Karpas-422 (cell line): ENCODE data around the gene FGR. TPM values are rescaled to one million over a fixed set of nuclear protein-coding genes. Genes with fewer than 3 reads are reported as not detected.

ENCODE experiments used
- DNase-seq: peaks from one replicate; pipeline ENCODE4 v3.0.0-alpha.2; 2015
- H2AFZ ChIP-seq: fragments of 200-600 bp; sonication (generic); 2 replicates; pipeline ENCODE4 v1.6.1; 2014; ENCODE audit warnings: antibody characterized with exemption, low read length, mixed read lengths
- H3K27ac ChIP-seq: fragments of 200-600 bp; sonication (generic); 2 replicates; pipeline ENCODE4 v1.5.1; 2014; ENCODE audit warnings: mild to moderate bottlenecking, low read length, moderate library complexity
- H3K27me3 ChIP-seq: fragments of 200-600 bp; sonication (generic); 2 replicates; pipeline ENCODE4 v1.6.1; 2014; ENCODE audit warnings: low read length, mixed read lengths
- H3K36me3 ChIP-seq: fragments of 200-600 bp; sonication (generic); 2 replicates; pipeline ENCODE4 v1.6.1; 2014; ENCODE audit warnings: low read length, mixed read lengths; ENCODE audit not compliant: insufficient read depth
- H3K4me1 ChIP-seq: fragments of 200-600 bp; sonication (generic); 2 replicates; pipeline ENCODE4 v1.6.1; 2014; ENCODE audit warnings: mild to moderate bottlenecking, low read length, mixed read lengths
- H3K4me2 ChIP-seq: fragments of 200-600 bp; sonication (generic); 2 replicates; pipeline ENCODE4 v1.6.1; 2014; ENCODE audit warnings: low read length, low read depth, mild to moderate bottlenecking; ENCODE audit not compliant: poor library complexity, severe bottlenecking
- H3K4me3 ChIP-seq: fragments of 200-600 bp; sonication (generic); 2 replicates; pipeline ENCODE4 v1.5.1; 2014; ENCODE audit warnings: mild to moderate bottlenecking, antibody characterized with exemption, low read length, mixed read lengths
- H3K79me2 ChIP-seq: fragments of 200-600 bp; sonication (generic); 2 replicates; pipeline ENCODE4 v1.6.1; 2014; ENCODE audit warnings: mild to moderate bottlenecking, low read length, mixed read lengths
- H3K9ac ChIP-seq: fragments of 200-600 bp; sonication (generic); 2 replicates; pipeline ENCODE4 v1.6.0; 2014; ENCODE audit warnings: low read length
- H3K9me2 ChIP-seq: fragments of 200-600 bp; sonication (generic), shearing (Covaris generic); replicated peaks from 2 replicates; pipeline ENCODE4 v1.6.0; 2014; ENCODE audit warnings: mild to moderate bottlenecking, low read length, moderate library complexity; ENCODE audit not compliant: insufficient read depth
- H3K9me3 ChIP-seq: fragments of 300-700, 200-600 bp; sonication (generic); 2 replicates; pipeline ENCODE4 v1.6.1; 2014; ENCODE audit warnings: low read length, mixed read lengths
- H4K20me1 ChIP-seq: fragments of 200-600 bp; sonication (generic); 2 replicates; pipeline ENCODE4 v1.6.1; 2014; ENCODE audit warnings: mild to moderate bottlenecking, antibody characterized with exemption, low read length, low read depth; ENCODE audit not compliant: insufficient read depth
- total RNA-seq: library from RNA; depleted of rRNA; stranded (reverse); fragments of >200 nt; shearing (Covaris generic); gene quantifications from 2 replicates; pipeline ENCODE4 v1.2.3, GENCODE V29; 2014; ENCODE audit warnings: low replicate concordance

Gene FGR
- total RNA-seq, 1 experiment from 2014 or later: 3.0 TPM

- H3K79me2 ChIP-seq: no peaks in the 10 kb centered on the region
- no peaks in the 10 kb centered on the region for H3K36me3 ChIP-seq
- H4K20me1 ChIP-seq: peaks cover 25% of the 10 kb centered on the region; the same call in 1 of the 2 replicates
- H3K9ac ChIP-seq: no peak overlapping the region
- no peaks in the 10 kb centered on the region for H3K9me2 ChIP-seq
- no peak overlapping the region for H3K27ac ChIP-seq
- no peak overlapping the region for H3K4me3 ChIP-seq
- H3K4me2 ChIP-seq: no peak overlapping the region
- no peak overlapping the region for H2AFZ ChIP-seq
- H3K9me3 ChIP-seq: no peaks in the 10 kb centered on the region
- H3K27me3 ChIP-seq: no peaks in the 10 kb centered on the region
- no peak for DNase-seq
- H3K4me1 ChIP-seq: peaks cover 6% of the 10 kb centered on the region; the same call in 1 of the 2 replicates
Observed at GRCh38 chr1:27575840-27576331, 59.1 kb downstream of the FGR start.

DNA sequence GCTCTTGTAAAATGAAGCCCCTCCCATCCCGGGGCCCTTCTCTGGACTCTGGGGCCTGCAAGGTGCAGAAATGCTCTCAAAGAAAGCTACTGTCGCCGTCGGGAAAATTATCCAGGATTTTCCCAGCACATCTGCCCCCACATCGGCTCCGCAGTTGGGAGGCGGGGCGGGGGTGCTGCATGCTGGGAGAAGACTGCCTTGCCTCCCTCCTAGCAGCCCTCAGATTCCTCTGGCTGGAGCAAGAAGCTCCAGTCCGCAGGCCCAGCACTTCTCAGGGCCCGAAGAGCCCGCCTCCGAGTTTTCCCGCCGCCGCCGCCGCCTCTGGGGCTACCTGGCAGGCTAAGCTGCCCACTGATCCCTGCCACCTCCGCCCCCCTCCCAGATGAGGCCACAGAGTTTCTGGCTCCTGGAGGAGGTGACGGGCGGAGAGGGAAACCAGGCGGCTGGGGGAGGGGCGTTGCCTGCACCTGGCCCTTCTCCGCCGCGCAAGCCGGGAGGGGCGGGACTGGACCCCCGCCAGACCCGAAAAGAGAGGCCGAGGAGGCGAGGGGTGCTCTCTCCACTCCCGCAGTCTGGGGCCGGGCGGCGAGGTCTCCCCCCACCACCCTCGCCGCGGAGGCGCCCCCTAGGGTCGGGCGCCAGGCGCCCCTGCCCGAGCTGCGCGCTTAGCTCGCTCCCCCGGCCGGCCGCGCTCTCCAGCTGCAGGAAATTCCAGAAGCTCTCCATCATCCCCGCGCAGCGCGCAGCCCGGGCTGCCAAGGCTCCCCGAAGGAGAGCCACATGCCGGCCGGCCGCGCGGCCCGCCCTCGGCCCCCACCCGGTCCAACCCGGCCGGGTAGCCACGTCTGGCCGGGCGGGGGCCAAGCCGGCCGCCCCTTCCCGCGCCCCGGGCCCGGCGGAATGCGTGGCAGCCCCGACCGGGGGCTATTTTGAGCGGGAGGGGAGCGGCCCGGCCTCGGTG, 59.8 kb downstream of the FGR start:
- Histone ChIP-seq H2AFZ (no peak overlapping the region), H3K27ac (no peak overlapping the region), H3K9ac (no peak overlapping the region), H3K4me3 (no peak overlapping the region), H3K4me1 (peaks cover 6% of the 10 kb centered on the region; the same call in 1 of the 2 replicates), H3K27me3 (no peaks in the 10 kb centered on the region), H4K20me1 (peaks cover 30% of the 10 kb centered on the region; the same call in 1 of the 2 replicates), H3K4me2 (no peak overlapping the region), H3K9me2 (no peaks in the 10 kb centered on the region), H3K79me2 (no peaks in the 10 kb centered on the region), H3K36me3 (no peaks in the 10 kb centered on the region), H3K9me3 (no peaks in the 10 kb centered on the region)
- DNase-seq: no peak

GRCh38 chr1:27574001-27574781, 60.8 kb downstream of the FGR start:
- no peaks in the 10 kb centered on the region for H3K79me2 ChIP-seq
- no peak overlapping the region for H3K4me3 ChIP-seq
- no peaks in the 10 kb centered on the region for H3K9me2 ChIP-seq
- H4K20me1 ChIP-seq: peaks cover 37% of the 10 kb centered on the region; the same call in 1 of the 2 replicates
- peaks cover 6% of the 10 kb centered on the region; the same call in 1 of the 2 replicates for H3K4me1 ChIP-seq
- no peak overlapping the region for H3K27ac ChIP-seq
- H3K4me2 ChIP-seq: no peak overlapping the region
- no peak overlapping the region for H3K9ac ChIP-seq
- no peaks in the 10 kb centered on the region for H3K36me3 ChIP-seq
- DNase-seq: no peak
- no peaks in the 10 kb centered on the region for H3K9me3 ChIP-seq
- H2AFZ ChIP-seq: no peak overlapping the region
- H3K27me3 ChIP-seq: no peaks in the 10 kb centered on the region

GRCh38 chr1:27572679-27573426, 62.1 kb downstream of the FGR start:
- no peaks in the 10 kb centered on the region for H3K9me3 ChIP-seq
- no peaks in the 10 kb centered on the region for H3K9me2 ChIP-seq
- no peak overlapping the region for H3K27ac ChIP-seq
- no peak overlapping the region for H3K4me2 ChIP-seq
- DNase-seq: no peak
- H3K9ac ChIP-seq: no peak overlapping the region
- H3K4me3 ChIP-seq: no peak overlapping the region
- H2AFZ ChIP-seq: no peak overlapping the region
- no peaks in the 10 kb centered on the region for H3K79me2 ChIP-seq
- no peaks in the 10 kb centered on the region for H3K27me3 ChIP-seq
- no peaks in the 10 kb centered on the region for H3K36me3 ChIP-seq
- peaks cover 39% of the 10 kb centered on the region; the same call in 1 of the 2 replicates for H4K20me1 ChIP-seq
- H3K4me1 ChIP-seq: peaks cover 15% of the 10 kb centered on the region

DNA sequence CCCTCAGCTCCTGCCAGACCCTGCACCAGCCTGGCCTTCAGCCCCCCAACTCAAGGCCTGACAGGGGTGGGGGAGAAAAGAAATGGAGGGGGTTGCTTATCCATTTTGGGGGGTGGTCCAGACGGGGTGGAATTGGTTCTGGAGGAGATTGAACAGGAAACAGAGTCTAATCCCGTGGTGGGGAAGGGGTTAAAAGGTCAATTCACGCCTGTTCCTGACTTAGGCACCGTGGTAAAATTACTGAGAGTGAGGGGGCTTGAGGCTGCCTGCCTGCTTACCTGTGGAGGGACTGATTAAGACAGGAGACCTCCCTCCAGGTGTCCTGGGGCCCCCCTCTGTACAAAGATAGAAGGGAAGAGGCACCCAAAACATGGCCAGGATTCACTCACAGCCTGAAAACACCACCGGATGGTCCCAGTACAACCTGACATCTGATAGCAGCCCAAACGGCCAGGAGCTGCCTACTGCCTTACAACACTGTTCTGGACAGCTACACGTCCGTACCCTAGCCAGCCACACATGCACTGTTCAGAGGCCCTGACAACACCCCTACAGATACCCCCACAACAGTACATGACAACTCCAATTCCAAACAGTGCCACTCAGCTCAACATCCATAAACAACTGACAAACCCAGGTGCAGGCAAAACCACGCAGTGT, 62.8 kb downstream of the FGR start:
- Histone ChIP-seq H3K27me3 (no peaks in the 10 kb centered on the region), H3K9me3 (no peaks in the 10 kb centered on the region), H3K36me3 (no peaks in the 10 kb centered on the region), H3K9me2 (no peaks in the 10 kb centered on the region), H3K27ac (no peak overlapping the region), H3K79me2 (no peaks in the 10 kb centered on the region), H4K20me1 (peaks cover 46% of the 10 kb centered on the region), H3K4me1 (peaks cover 16% of the 10 kb centered on the region), H3K4me2 (no peak overlapping the region), H2AFZ (no peak overlapping the region), H3K4me3 (no peak overlapping the region), H3K9ac (no peak overlapping the region)
- DNase-seq: no peak

DNA sequence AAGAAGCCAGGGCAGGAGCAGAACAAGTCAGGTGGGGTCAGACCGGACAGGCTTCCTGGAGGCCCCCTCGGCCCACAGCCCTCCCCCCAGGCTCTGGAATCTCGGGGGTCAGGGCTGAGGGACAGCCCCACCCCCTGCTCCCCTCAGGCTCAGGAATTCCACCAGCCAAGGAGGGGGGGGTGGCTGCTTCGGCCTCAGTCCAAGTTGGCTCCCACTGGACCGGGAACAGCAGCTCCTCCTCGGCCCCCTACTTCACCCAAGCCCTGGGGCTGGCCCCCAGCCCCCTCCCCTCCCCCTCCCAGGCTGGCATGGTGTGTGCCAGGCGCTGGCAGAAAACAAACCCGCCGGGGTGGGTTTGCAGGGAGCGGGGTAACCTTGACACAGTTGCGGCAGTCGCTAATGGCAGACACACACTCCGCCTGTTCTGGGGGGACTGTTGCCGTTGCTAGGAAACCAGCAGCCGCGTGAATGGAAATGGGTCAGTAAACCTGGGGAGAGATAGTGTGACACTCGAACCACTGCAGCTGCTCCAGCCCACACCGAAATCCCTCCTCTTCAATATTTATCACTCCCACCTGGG, 63.5 kb downstream of the FGR start:
- Histone ChIP-seq H3K4me3 (no peak overlapping the region), H3K4me1 (peaks cover 16% of the 10 kb centered on the region), H2AFZ (no peak overlapping the region), H4K20me1 (peaks cover 47% of the 10 kb centered on the region), H3K27ac (no peak overlapping the region), H3K4me2 (no peak overlapping the region), H3K9me3 (no peaks in the 10 kb centered on the region), H3K9me2 (no peaks in the 10 kb centered on the region), H3K27me3 (no peaks in the 10 kb centered on the region), H3K36me3 (no peaks in the 10 kb centered on the region), H3K9ac (no peak overlapping the region), H3K79me2 (no peaks in the 10 kb centered on the region)
- DNase-seq: no peak

- H3K9me2 ChIP-seq: no peaks in the 10 kb centered on the region
- no peak overlapping the region for H3K4me2 ChIP-seq
- H3K36me3 ChIP-seq: no peaks in the 10 kb centered on the region
- no peaks in the 10 kb centered on the region for H3K79me2 ChIP-seq
- no peak overlapping the region for H3K4me3 ChIP-seq
- no peaks in the 10 kb centered on the region for H3K27me3 ChIP-seq
- H3K27ac ChIP-seq: no peak overlapping the region
- H3K9ac ChIP-seq: no peak overlapping the region
- no peak for DNase-seq
- H3K9me3 ChIP-seq: no peaks in the 10 kb centered on the region
- H4K20me1 ChIP-seq: peaks cover 42% of the 10 kb centered on the region
- H2AFZ ChIP-seq: no peak overlapping the region
- peaks cover 16% of the 10 kb centered on the region for H3K4me1 ChIP-seq
Observed at GRCh38 chr1:27570784-27571183, 64.2 kb downstream of the FGR start.
